Stimulated activated naive CD8-positive, alpha-beta T cell treated with anti-CD3 and anti-CD28 coated beads, Interleukin-15, Interleukin-2, amounts not matched to agents 100 ng/mL and 50 ng/mL, for 24 hours (primary cell): ENCODE results near the gene CHI3L2.

Experiments
- H3K27ac Mint-ChIP-seq: one replicate; pipeline ENCODE4 v1.8.0; 2021; ENCODE audit warnings: mild to moderate bottlenecking, mixed read lengths
- H3K27me3 Mint-ChIP-seq: one replicate; pipeline ENCODE4 v1.8.0; 2021; ENCODE audit warnings: mixed read lengths
- H3K36me3 Mint-ChIP-seq: one replicate; pipeline ENCODE4 v1.8.0; 2021; ENCODE audit warnings: low read depth, mixed read lengths
- H3K4me1 Mint-ChIP-seq: one replicate; pipeline ENCODE4 v1.8.0; 2021; ENCODE audit warnings: low read depth, mixed read lengths
- H3K4me3 Mint-ChIP-seq: one replicate; pipeline ENCODE4 v1.8.0; 2021; ENCODE audit warnings: mild to moderate bottlenecking, mixed read lengths
- H3K9me3 Mint-ChIP-seq: one replicate; pipeline ENCODE4 v1.8.0; 2021; ENCODE audit warnings: mixed read lengths

The CHI3L2 gene

DNA sequence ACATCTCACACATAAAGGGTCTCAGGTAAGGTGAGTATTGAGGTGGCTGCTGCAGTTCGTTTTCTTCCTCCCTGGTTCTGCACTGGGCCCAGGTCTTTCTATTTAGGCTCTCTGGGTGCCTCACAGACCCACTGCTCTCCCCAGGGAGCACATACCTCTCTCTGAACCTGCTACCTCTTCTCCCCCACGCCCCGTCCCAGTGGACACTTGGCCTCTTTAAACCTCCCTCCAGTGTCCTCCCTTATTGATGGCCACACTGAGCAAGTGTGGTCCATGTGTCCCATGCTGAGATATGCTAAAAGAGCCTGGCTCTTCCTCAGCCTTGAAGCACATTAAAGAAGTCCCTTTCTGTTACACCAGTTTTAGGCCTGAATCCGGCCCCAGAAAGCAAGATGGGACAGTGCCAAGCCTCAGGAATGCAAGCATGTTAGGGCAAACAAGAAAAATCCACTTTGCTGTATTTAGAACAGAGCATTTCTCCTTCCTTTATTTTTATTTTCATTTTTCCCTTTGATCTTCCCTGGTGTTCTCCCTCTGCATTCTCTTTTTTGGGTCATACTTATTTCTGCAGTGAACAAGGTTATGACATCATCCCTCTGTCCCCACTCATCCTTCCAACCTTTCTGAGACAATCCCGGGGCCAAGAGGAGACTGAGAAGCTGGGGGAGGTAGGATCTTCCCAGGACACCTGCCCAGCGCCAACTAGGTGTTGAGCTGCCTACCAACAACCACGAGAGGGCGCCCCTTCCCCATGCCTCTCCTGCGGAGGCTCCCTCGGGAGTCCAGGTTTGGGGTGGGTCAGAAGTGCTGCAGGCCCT, 5.0 kb upstream of the CHI3L2 start:
- no peaks in the 10 kb centered on the region for H3K9me3 Mint-ChIP-seq
- H3K4me3 Mint-ChIP-seq = peak overlapping the region; percentile 65
- no peaks in the 10 kb centered on the region for H3K27me3 Mint-ChIP-seq
- peaks cover 96% of the 10 kb centered on the region for H3K4me1 Mint-ChIP-seq
- peak overlapping the region; percentile 92 for H3K27ac Mint-ChIP-seq
- no peaks in the 10 kb centered on the region for H3K36me3 Mint-ChIP-seq

DNA sequence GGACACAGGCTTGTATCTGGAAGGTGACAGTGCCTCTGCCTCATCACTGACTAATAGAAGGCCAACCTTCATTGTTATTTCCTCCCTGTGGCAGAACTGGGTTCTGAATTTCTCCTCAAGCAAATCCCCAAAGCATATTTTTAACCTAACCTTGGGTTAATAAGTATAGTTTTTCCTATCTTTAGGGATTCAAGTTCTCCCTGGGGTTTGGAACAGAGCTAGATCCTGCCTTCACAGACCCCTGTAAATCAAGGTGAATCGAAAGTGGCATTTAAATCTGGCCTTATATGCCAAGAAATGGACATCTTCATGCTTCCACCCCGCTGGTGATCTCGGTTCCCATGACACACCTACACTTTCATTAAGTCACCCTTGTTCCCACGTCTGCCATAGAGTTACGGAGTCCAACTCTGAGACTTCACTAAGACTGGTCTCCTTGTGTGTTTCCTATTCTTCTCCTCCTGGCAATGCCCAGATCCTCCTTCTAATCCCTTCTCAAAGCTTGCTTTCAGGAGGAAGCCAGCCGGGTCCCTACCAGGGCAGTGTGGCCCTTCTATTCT, 4.3 kb upstream of the CHI3L2 start:
- H3K4me3 Mint-ChIP-seq = no peak overlapping the region
- H3K9me3 Mint-ChIP-seq = no peaks in the 10 kb centered on the region
- H3K27ac Mint-ChIP-seq = peak overlapping the region; percentile 92
- H3K36me3 Mint-ChIP-seq = no peaks in the 10 kb centered on the region
- no peaks in the 10 kb centered on the region for H3K27me3 Mint-ChIP-seq
- H3K4me1 Mint-ChIP-seq = peaks cover 96% of the 10 kb centered on the region

DNA sequence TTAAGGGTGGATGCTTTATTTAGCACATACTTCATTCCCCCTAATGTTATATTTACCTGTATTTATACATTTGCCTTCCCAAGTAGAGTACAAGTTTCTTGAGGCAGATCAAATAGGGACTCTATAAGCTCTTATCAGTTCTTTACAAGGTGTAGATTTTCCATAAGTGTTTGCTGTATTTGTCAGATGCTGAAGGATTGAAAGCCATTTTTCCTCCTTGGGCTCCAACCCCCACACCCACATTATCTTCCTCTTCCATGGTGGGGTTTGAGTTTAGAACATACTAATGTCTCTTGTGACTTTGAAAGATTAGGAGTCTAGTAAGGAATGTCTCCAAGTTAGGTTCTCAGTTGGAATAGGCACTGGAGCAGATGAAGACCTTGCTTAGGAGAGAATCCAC, 2.4 kb upstream of the CHI3L2 start:
- H3K4me3 Mint-ChIP-seq = peak overlapping the region; percentile 74
- peaks cover 93% of the 10 kb centered on the region for H3K4me1 Mint-ChIP-seq
- no peaks in the 10 kb centered on the region for H3K27me3 Mint-ChIP-seq
- H3K36me3 Mint-ChIP-seq = no peaks in the 10 kb centered on the region
- no peaks in the 10 kb centered on the region for H3K9me3 Mint-ChIP-seq
- H3K27ac Mint-ChIP-seq = peak overlapping the region; percentile 57

DNA sequence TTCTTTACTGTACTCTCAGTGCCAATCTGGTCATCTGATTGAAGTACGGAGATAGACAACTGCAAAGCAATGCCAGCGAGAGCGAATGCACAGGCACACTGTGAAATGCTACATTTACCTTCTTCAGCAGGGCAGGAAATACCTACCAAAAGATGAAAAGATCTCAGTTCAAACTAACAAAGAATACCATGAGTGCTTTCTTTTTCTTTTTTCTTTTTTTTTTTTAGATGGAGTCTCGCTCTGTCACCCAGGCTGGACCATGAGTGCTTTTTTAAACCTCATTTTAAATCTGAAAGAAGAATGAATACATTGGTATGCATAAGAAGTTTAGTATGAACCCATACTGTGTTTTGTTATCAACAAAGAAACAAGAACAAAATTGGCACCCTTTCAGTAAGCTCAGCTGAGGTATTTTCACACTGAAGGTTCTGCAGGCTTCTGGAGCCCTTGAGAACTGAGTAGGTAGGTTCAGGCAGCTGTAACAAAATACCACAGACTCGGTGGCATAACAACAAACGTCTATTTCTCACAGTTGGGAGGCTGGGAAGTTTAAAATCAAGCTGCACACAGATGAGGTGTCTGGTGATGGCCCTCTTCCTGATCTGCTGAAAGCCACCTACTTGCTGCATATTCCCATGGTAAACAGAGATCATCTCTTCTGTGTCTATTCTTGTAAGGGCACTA, 1.7 kb upstream of the CHI3L2 start:
- Mint-ChIP-seq H3K9me3 (no peaks in the 10 kb centered on the region), H3K27ac (peak overlapping the region; percentile 57), H3K27me3 (no peaks in the 10 kb centered on the region), H3K36me3 (no peaks in the 10 kb centered on the region), H3K4me1 (peaks cover 92% of the 10 kb centered on the region), H3K4me3 (peak overlapping the region; percentile 74)

DNA sequence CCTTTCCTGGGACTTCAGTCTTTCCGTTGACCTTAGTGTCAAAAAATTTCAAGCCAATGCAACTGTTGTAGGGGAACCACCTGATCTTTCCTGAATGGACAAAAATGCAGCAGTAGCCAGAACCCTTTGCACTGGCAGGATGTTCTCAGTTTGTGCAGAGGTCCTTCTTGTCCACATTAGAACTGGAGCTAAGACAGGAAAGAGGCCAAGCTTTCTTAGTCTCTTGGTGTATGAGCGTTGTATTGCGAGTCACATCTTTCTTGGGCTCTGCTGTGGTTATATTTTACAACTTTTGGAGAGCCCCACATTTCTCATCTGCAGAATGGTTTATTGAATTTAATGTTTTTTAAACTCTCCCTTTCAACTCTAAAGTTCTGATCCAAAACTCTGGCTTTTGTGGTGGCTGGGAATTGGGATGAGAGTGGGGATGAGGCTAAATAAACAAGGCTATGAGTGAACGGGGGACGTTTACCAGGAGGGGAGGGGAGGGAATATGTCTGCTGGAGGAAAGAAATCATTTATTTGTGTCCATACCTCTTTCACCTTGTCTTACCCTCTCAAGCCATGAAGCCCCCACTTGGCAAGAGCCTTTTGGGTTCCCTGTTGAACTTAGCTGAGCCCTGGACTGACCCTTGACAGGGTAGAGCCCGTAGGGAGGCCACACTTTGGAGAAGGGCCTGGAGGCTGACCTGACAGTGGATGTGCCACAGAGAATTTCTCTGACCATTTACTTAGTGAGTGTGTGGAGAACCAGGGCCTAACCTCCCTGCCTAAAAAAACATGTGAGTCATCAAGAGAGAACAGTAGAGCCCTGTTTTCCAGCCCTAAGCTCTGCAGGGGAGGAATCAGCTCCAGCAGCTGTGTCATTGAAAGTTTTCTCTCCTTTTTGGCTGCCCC, 586 bp downstream of the CHI3L2 start:
- Mint-ChIP-seq H3K4me1 (peaks cover 87% of the 10 kb centered on the region), H3K9me3 (no peaks in the 10 kb centered on the region), H3K27ac (peak overlapping the region; percentile 43), H3K36me3 (no peaks in the 10 kb centered on the region), H3K27me3 (no peaks in the 10 kb centered on the region), H3K4me3 (no peak overlapping the region)

DNA sequence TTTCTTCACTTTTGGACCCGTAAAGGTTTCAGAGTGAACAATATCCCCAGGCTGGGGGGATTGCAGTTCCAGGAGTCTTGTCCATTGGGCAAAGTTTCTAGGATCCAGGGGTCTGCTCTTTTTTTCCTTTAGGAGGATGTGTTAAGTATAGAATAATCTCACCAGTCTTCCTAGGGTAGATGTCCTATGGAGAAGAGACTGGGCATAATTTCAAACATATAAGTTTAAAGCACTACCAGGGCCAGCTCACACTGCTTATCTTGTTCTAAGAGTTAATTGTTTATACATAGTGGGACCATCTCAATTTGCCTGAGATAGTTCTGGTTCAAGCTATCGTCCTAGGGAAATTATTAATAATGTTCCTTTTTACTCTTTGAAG, 1.2 kb downstream of the CHI3L2 start:
- Mint-ChIP-seq H3K27me3 (no peaks in the 10 kb centered on the region), H3K27ac (no peak overlapping the region), H3K36me3 (no peaks in the 10 kb centered on the region), H3K9me3 (no peaks in the 10 kb centered on the region), H3K4me3 (peak overlapping the region; percentile 50), H3K4me1 (peaks cover 81% of the 10 kb centered on the region)

DNA sequence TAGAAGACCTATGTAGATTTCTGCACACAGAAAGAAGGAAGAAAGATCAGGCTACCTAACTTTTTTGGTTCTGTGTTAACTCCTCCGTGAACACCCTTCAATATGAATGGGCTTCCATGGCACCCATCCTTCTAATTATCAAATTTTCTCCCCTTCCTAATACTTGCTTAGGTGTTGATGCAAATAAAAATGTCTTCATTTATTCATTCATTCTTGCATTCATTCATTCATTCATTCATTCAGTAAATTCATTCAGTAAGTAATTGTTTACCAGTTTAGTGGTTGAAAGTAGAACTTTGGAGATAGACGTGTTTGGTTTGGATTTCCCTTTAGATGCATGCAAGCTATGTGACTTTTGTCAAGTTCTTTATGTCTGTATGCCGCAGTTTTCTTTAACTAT, 4.6 kb downstream of the CHI3L2 start:
- peaks cover 56% of the 10 kb centered on the region for H3K4me1 Mint-ChIP-seq
- H3K4me3 Mint-ChIP-seq = peak overlapping the region; percentile 2
- no peaks in the 10 kb centered on the region for H3K9me3 Mint-ChIP-seq
- no peak overlapping the region for H3K27ac Mint-ChIP-seq
- no peaks in the 10 kb centered on the region for H3K36me3 Mint-ChIP-seq
- no peaks in the 10 kb centered on the region for H3K27me3 Mint-ChIP-seq

DNA sequence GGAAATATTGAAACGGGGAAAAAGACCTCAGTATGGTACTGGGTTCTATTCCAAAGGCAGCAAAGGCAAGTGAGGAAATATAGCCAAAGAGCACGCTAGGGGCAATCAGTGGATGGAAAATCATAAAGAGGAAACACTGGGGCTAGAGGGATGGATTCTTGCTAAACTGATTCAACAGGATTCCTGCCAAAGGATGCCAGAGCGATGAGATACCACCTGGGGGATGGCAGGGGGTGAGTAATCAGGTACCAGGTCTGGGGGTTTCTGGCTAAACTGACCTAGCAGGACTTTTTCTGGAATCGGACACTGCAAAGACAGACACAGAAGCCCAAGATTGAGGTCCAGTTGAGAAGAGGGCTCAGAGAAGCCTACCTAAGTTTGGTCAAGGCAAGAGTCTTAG, 6.7 kb downstream of the CHI3L2 start:
- Mint-ChIP-seq H3K36me3 (peaks cover 5% of the 10 kb centered on the region), H3K9me3 (no peaks in the 10 kb centered on the region), H3K27me3 (no peaks in the 10 kb centered on the region), H3K4me3 (no peak overlapping the region), H3K27ac (no peak overlapping the region), H3K4me1 (peaks cover 34% of the 10 kb centered on the region)

DNA sequence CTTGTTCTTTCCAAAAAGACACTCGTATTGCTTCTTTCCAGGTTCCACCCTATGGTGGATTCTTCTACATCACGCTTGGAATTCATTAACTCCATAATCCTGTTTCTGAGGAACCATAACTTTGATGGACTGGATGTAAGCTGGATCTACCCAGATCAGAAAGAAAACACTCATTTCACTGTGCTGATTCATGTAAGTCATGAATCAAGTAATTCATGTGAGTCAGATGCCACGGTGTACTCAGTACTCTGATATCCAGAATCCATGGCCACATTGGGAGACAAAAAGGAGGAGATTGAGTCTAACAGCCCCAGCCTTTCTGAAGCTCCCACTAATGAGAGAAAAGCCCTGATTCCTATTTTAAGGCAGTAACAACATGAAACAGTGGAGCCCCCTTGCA, 7.4 kb downstream of the CHI3L2 start:
- Mint-ChIP-seq H3K36me3 (peaks cover 11% of the 10 kb centered on the region), H3K27me3 (no peaks in the 10 kb centered on the region), H3K4me3 (no peak overlapping the region), H3K4me1 (peaks cover 31% of the 10 kb centered on the region), H3K9me3 (no peaks in the 10 kb centered on the region), H3K27ac (no peak overlapping the region)

DNA sequence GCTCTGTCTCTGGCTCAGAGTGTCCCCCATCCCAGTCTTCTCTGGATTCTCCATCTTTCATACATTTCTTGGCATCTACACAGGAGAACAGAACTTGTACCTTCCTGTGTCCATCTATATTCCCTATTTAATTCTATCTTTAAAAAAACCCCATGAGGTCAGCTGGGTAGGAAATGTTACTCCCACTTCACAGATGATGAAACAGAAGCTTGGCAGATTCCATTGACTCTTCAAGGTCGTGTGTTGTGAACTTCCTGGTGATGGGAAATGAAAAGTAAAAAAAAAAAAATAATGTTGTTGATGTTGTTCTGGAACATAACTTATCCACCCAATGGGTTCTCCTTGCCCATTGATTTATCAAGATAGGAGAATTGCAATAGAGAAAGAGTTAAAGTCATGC, 8.9 kb downstream of the CHI3L2 start:
- peaks cover 24% of the 10 kb centered on the region for H3K4me1 Mint-ChIP-seq

DNA sequence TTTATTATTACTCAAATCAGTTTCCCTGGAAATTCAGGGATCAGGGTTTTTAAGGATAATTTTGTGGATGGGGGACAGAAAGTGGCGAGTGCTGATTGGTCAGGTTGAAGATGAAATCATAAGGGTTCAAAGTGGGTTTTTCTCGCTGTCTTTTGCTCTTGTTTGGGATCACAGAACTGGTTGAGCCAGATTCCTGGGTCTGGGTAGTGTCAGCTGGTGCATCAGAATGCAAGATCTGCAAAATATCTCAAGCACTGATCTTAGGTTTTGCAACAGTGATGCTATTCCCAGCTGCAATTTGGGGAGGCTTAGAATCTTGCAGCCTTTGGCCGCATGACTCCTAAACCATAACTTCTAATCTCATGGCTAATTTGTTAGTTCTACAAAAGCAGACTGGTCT, 9.3 kb downstream of the CHI3L2 start:
- H3K27ac Mint-ChIP-seq = no peak overlapping the region
- H3K4me1 Mint-ChIP-seq = peaks cover 21% of the 10 kb centered on the region

More for the DNA sequence above, 8.9 kb downstream of the CHI3L2 start:
- Mint-ChIP-seq H3K4me3 (no peak overlapping the region), H3K27me3 (no peaks in the 10 kb centered on the region), H3K9me3 (no peaks in the 10 kb centered on the region), H3K36me3 (peaks cover 15% of the 10 kb centered on the region), H3K27ac (no peak overlapping the region)

DNA sequence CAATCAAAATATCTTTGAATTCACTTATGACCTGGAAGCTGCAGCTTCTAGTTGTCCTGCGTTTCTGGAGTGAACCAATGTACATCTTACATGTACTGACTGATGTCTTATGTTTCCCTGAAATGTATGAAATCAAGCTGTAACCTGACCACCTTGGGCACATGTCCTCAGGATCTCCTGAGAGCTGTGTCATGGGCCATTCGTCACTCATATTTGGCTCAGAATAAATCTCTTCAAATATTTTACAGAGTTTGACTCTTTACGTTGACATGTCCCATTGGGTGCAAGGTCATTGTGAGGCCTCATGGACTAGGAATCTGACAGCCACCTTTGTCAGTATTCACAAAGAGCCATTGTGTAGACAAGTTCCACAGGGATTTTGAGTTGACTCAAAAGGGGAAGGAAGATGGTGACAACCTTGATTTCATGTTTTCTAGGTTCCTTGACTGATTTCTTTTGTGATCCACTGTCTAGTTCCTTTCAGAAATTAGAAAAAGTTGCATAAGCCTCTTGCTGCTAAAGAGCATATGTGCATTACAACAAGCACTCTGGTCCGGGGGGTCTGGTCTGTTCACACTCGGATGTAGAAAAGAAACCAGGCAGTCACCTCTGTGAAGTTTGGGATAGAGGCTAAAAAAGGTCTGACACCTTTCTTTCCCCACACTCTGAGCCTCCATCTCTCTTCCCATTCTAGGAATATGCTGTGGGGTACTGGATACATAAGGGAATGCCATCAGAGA, 10.7 kb downstream of the CHI3L2 start:
- peaks cover 18% of the 10 kb centered on the region for H3K36me3 Mint-ChIP-seq
- H3K4me1 Mint-ChIP-seq = peaks cover 10% of the 10 kb centered on the region
- H3K9me3 Mint-ChIP-seq = no peaks in the 10 kb centered on the region
- H3K27me3 Mint-ChIP-seq = no peaks in the 10 kb centered on the region
- no peak overlapping the region for H3K4me3 Mint-ChIP-seq
- H3K27ac Mint-ChIP-seq = no peak overlapping the region

More for the DNA sequence above, 9.3 kb downstream of the CHI3L2 start:
- Mint-ChIP-seq H3K36me3 (peaks cover 16% of the 10 kb centered on the region), H3K9me3 (no peaks in the 10 kb centered on the region), H3K4me3 (no peak overlapping the region), H3K27me3 (no peaks in the 10 kb centered on the region)

DNA sequence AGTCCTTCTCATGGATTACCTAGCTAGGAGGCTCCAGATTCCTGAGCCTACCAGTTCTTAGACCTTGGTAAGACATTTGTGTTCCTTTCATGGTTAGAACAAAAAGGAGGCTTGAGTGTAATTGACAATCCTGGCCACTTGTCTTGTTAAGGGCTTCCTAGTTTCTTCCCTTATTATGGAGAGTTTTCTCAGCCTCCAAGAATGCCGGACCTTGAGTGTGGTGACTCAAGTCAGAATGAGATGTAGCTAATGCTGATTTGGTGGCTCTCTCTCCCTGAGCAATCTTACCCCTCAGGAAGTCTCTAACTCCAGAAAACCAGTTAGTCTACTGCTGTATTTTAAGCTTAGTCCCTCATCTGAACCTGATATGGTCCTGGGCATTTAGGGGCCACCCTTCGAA, 14.3 kb downstream of the CHI3L2 start:
- Mint-ChIP-seq H3K27ac (no peak overlapping the region), H3K9me3 (no peaks in the 10 kb centered on the region), H3K36me3 (peaks cover 18% of the 10 kb centered on the region), H3K4me1 (peaks cover 5% of the 10 kb centered on the region), H3K27me3 (no peaks in the 10 kb centered on the region), H3K4me3 (no peak overlapping the region)

DNA sequence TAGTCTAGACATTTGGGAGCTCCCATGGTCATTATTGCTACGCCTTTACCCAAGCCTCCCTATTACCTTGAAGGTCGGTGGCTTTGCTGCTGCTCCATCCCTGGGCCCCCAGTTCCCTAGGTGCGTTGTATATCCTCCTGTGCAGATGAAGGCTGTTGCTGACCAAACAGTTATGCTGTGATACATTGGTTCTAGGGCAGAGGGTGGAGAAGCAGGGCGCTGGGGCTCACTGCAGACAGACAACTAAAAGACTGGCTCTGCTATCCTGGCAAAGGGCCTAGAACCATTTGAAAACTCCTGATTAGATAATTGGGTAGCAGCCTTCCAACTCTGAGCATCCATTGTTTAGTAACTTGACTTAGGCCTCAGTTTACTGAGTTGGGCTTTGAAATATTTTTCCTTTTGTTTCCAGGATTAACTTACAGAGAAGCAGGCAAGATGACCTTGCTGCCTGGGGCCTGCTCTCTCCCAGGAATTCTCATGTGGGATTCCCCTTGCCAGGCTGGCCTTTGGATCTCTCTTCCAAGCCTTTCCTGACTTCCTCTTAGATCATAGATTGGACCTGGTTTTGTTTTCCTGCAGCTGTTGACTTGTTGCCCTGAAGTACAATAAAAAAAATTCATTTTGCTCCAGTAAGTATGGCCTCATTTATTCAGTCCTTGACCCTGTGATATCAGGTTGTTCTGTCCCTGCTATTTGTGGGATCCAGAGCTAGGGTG, 15.5 kb downstream of the CHI3L2 start:
- H3K27ac Mint-ChIP-seq = no peak overlapping the region
- peaks cover 5% of the 10 kb centered on the region for H3K4me1 Mint-ChIP-seq
- peaks cover 18% of the 10 kb centered on the region for H3K36me3 Mint-ChIP-seq
- H3K27me3 Mint-ChIP-seq = no peaks in the 10 kb centered on the region
- no peaks in the 10 kb centered on the region for H3K9me3 Mint-ChIP-seq
- H3K4me3 Mint-ChIP-seq = no peak overlapping the region
